SKM-1 treated with dmso at 0.1 percent for 144 hours (cell line): ENCODE measurements around the gene TNFRSF14.

Experiments used
- DNase-seq: peaks from one replicate; lab custom pipeline; 2025; ENCODE audit not compliant: unreplicated experiment; lab: John Stamatoyannopoulos, UW

Gene TNFRSF14

DNA sequence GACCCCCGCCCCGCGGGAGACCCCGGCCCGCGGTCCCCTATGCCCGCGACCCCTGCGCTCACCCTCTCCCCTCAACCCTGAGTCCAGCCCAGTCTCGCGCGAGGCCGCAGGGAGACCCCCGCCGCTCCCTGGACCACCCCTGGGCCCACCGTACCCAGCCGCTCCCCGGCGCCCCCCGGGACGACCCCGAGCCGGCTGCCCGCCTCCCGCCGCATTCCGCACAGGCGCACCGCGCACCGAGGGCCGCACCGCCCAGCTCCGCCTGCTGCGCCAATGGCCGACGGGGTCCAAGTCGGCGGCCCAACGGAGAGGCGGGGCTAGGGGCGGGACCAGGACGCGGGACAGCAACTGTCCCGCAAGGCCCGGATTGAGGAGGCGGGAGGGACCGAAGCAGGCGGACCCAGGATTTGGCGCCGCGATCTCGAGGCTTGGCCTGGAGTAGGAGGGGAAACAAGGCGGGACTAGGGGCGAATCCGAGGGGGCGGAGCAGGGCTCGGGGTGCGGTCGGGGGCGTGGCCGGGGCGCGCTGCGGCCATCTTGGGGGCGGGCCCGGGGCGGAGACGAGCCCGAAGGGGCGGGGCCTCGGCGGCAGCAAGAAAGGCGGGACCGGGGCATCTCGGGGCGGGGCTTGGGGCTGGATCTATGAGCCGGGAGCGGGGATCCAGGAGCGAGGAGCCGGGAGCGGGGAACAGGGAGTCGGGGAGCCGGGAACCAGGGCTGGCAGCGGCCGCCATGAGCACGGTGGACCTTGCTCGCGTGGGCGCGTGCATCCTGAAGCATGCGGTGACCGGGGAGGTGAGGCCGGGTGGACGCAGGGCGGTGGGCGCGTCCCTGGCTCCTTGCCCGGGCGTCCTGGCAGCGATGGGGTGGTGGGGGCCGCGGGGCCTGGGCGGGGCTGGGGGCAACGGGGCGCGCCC is 30.2 kb downstream of the TNFRSF14 start, which contains the start of gene PRXL2B:
Gene PRXL2B (plus strand): TSS at position 624 of the 917 bp plus-strand sequence. CDS start 109 bp downstream, at position 733.
- DNase-seq: peak; percentile 90

DNA sequence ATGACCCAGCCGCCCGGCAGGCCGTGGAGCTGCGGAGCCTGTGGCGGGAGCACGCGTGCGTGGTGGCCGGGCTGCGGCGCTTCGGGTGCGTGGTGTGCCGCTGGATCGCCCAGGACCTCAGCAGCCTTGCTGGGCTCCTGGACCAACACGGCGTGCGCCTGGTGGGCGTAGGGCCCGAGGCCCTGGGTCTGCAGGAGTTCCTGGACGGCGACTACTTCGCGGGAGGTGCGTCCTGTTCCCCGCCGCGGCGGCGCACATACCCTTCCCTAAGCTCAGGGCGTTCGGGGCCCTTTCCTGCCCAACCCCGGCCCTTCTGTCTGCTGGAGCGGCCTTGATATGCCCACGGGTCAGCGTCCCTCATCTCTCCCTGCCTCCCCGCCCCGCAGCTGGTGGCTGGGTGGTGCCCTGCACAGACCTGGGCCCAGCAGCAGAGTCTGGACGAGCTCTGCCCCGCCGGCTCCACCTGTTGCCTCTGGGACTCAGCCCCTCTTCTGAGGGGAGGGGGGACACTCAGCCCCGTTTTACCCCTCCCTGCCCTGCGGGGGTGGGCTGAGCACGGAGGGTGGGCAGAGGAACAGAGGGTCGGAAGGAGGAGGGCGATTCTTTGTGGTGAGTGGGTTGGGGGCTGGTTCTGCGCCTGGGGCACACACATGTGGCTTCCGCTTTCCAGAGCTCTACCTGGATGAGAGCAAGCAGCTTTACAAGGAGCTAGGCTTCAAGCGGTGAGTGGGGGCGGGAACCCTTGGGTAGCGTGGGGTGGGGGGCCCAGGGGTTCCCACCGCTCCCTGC is 31.1 kb downstream of the TNFRSF14 start:
- DNase-seq: no peak

DNA sequence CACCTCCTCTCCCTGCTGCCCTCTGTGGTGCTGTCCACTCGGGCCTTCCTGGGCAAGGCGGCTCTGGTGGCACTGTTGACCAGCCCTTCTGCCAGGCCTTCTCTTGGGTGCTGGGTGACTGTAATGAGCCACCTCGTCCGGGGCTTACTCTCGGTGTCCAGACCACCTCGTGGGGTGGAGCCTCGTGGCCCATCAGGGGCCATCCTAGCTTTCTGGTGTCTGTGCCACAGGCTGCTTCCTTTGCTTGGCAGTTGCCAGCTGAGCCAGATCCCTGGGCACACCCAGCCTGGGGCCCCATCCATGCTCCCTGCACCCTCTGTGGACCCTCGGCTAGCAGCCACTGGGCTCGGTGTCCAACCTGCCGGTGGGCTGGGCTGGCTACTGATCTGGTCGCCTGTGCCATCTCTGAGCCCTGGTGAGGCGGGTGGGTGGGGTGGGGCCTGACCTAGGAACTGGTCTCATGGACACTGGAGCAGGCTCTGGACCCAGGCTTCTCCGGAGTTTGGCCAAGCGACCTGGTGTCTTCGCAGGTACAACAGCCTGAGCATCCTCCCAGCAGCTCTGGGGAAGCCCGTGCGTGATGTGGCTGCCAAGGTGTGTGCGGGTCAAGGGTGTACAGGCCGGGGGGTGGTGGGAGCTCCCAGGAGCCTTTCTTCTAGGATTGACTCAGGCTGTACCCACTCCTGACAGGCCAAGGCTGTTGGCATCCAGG is 31.8 kb downstream of the TNFRSF14 start:
- DNase-seq: no peak

DNA sequence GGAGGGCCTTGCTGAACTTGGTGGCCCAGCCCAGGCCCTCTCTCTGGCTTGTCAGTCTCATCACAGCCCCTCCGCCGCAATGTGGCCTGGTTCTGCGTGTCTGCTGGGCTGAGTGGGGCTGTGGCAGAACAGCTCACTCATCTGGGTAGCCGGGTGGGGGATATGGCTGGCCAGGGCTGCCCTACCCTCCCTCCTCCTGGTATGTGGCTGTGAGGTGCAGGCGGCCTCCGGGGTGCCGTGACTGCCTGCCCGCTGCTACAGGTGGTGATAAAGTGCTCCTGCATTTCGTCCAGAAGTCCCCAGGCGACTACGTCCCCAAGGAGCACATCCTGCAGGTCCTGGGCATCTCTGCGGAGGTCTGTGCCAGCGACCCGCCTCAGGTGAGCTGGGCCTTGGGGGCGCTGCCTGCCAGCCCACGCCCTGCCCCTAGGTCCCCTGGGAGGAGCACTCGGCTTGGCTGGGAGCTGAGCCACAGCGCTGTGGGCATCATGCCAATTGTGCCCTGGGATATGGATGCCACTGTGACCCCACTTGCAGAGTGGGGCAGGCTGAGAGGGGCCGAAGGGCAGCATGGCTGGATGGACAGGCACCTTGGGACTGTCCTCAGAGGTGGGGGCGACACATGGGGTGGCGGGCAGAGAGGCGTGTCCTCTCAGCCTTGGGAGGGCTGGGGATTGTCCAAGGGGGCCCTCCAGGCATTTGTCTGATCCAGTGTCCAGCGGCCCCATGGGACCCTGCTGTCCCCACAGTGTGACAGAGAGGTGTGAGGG is 32.7 kb downstream of the TNFRSF14 start:
- DNase-seq: no peak

DNA sequence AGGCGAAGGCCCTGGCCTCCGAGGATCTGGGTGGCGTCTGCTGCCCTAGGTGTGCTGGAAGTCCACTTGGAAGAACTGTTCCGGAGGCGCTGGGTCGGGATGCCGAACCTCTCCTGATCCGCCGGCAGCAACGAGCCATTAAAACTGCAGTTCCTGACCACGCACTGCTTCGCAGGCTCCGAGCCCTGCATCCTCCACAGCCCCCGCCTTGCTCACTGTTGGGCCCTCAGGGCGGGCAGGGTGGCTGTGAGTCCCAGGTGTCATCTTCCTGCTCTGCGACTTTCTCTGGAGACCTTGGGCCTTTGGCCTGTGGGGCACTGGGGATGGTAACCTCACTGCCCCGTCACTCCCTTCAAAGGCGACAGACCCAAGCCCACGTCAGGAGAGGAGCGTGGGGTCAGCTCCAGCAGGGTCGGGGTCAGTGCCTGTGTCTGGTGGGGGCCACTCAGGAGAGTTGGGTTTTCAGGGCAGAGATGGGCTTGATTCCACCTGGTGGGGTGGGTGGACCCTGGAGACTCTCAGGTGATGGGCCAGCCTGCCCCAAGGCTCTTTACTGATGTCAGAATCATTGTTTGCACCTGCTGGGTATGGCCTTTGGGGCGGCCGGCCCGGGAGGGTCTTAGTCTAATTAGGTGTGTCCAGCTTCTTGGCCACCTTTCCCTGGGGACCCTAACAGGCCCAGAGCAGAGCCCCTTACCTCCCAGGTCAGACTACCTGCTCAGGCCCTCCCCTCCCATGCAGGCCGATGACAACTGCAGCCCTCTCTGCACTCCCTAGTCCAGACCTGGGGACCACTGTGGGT is 33.5 kb downstream of the TNFRSF14 start:
- DNase-seq: no peak

DNA sequence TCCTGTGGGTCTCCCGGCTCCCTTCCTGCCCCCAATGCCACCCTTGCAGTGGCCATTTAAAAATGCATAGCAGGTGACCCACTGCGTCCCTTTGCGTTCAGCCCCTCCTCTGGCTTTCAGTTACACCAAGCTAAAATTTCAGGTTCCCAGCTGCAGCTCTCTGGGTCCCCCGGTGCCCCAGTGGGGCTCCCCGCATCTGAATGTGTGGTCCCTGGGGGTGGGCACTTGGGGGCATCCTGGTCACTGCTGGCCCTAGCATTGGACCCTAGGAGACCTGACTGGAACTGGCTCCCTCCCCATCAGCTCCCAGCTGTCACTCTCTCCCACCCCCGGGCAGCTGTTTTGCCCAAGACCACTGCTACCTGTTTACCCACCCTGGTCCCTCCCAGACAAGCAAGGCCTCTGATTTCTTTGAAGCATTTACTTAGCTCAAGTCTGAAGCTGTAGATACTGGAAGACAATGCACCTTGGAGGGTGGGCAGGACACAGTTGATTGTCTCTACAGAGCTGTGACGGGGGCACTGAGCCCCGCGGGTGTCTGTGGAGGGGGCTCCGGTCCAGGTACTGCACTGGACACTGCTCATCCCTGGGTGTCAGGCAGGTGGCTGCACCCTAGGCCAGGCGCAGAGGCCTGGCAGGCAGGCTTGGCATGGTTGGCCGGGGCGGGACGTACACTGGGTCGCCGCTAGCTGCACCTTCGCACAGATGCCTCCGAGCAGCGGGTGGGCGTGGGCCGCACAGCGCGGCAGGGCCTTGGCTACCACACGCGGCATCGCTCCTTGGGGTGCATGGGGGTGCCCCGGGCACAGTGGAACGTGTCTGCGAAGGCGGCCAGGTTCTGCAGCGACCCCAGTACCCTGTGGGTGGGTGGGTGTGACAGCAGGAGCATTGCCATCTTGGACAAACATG is 34.3 kb downstream of the TNFRSF14 start:
- no peak for DNase-seq

DNA sequence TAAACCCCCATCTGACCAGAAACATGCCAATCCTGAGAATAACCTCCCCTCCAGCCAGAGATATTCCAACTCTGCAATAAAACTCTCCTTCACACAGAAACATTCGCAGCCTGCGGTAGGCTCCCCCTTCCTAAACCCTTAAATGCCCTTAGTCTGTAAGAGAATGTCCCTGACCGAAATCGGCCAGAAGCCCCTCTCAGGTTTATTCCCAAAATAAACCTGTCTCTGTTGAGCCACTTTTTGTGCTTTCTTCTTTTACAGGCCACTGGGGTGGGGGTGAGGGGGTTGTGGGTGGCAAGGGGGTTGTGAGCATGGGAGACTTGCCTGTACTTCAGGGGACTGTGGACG is 35.0 kb downstream of the TNFRSF14 start:
- DNase-seq: no peak

DNA sequence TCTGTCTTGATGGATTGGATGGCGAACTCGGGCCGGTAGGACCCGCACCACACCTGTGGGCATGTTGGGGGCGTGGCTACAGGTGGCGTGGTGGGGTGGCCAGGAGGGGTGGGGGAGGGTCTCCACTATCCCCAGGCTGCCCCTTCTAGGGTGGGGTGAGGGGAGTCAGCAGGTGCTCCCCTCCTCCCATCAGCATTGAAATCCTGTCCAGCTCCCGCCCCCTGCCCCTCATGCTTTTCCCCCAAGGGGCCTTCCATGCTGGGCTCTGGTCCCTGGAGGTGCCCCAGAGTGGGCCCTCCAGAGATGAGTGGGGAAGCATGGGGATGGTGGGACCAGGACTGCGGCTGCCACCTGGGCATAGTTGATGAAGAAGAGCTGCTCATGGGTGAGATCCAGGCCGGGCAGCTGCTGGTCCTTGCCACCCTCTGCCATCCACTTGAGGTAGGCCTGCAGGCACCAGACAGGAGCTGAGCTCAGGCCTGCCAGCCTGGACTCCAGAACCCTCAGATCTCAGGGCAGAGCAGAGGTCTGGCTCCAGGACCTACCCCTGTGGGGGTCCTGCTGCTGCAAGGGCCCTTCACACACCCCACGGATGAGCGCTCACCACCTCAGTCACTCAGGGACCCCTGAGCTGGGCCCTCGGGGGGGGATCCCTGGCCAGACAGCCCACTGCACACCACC is 35.5 kb downstream of the TNFRSF14 start:
- no peak for DNase-seq

DNA sequence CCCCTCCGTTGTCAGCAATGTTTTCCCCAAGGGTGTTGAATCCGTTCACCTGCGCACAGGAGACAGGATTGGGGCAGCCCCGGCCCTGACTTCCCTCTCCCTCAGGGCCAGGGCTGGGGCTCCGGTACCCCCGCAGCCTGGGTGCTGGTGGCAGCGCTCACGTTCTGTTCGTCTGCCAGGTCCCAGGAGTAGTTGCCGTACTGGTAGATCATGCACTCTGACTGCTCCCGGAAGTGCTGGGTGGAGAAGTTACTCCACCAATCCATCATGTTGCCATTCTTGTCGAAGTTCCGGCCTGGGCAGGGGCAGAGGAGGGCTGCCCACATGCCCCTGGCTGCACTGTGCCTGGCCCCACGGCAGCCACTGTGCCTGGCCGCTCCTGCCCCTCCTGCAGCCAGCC is 36.5 kb downstream of the TNFRSF14 start:
- DNase-seq: no peak

DNA sequence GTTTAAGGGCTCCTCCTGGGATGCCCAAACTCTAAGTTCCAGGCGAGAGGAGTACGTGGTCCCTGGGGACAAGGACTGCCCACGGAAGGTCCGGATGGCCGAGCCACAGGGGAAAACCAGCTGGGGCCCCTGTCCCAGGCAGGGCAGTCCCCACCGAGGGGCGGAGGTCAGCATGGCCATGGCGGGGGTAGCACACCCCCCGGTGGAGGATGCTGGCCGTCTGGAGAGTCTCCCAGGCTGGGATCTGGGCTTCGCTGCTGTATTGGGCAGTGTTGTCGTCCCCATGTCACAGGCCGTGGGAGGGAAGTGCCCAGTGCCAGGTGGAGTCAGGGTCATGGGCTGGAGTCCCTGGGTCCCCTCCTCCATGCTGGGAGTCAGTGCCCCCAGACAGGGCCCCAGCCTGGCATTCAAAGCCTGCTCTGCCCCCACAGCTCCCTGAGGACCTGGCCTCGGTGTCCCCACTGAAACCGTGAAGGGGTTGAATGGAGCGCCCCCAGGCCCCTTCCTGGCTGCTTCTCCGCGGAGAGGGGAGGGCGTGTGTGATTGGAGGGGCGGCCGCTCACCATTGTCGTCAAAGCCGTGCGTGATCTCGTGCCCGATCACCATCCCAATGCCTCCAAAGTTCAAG is 37.2 kb downstream of the TNFRSF14 start:
- no peak for DNase-seq

DNA sequence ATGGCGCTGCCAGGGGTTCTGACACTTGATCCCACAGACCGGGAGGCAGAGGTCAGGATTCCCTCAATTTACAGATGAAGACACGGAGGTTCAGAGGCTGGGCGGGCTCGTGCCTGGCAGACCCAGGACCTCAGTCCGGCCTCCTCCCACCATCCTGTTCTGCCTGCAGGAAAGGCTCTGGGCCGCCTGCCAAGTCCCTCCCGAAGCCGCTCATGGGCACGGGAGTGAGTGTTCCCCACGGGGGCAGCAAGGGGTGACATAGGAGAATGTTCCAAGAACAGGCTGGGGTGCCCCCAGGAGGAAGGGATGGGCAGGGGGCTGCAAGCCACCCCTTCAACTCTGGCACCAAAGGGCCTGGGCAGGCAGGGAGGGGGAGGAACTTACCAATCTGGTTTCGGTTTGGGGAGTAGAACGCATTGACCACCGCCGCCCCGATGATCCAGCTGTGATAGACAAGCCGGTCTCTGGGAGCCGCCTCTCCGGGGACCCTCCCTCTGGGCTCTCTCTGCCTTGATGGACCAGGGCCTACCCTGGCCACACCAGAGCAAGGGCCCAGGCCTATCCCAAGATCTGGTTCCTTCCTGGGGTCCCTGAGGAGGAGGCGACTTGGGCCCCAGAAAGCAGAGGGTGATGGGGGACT is 38.0 kb downstream of the TNFRSF14 start:
- DNase-seq: no peak

DNA sequence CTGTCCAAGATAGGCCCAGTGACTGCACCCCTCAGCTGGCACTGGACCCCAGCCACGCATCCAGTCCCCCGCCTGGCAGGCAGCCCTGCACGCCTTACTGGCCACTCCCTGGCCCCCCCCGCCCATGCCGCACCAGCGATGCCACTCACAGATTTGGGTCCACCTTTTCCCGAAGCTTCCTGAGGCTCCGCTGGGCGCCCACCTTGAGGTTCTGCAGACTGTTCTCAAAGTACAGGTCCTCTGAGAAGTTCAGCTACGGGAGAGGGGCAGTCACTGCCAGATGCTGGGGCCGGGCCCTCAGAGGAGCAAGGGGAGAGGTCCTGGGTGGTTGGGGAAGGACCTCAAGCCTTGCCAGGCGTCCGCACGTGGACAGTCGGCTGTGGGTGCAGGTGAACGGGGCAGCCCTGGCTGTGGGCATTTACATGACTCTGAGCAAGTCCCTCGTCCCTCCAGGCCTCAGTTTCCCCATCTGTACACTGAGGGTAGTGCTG is 38.5 kb downstream of the TNFRSF14 start:
- no peak for DNase-seq

DNA sequence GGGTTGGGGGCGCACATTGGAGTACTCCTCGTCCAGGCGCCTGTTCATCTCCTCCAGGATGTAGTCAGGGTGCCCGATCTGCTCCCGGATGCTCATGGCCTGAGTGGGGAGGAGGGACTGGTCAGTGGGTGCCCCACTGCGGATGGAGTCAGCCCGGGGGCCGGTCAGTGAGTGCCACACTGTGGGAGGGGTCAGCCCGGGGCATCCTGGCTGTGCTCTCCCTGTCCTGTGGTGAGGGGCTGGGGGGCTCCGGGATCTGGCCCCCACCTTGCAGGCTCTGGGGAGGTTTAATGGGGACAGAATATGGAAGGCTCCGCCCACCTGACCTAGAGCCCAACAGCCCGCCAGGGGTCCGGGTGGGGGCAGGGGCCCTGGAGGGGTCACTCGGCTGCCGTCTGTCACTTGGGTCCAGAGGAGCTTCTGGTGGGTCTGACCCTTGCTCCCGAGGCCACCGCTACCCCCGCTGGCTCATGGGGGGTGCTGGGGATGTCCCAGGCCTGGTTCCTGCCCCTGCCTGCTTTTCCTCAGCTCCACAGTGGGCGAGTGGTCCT is 39.2 kb downstream of the TNFRSF14 start:
- no peak for DNase-seq

DNA sequence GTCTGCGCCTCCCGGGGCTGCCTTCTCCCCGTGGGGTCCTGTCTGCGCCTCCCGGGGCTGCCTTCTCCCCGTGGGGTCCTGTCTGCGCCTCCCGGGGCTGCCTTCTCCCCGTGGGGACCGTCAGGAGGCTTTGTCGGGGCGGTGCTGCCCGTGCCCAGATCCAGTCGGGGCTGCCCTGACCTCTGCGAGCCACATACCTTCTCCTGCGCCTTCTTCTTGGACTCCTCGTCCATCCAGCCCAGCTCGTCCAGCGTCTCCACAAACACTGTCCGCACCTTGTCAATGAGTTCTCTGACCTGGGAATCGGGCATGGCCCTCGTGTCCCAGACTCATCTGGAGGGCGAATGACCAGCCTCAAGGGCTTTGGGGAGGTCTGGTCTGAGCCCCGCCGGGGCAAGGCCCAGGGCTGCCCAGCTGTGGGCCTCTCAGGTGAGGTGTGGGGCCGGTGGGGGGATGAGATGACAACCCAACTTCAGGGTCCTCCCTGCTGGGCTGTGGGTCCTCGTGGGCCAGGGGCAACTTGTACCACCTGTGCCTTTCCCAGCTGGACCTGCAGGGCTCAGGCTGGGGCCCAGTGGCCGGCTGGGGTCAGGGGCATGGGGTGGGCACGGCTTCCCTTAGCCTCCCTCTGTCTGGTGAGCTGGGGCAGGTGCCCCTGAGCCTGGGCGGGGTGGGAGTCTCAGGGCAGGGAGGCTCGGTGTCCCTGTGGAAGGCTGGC is 39.8 kb downstream of the TNFRSF14 start:
- DNase-seq: no peak

DNA sequence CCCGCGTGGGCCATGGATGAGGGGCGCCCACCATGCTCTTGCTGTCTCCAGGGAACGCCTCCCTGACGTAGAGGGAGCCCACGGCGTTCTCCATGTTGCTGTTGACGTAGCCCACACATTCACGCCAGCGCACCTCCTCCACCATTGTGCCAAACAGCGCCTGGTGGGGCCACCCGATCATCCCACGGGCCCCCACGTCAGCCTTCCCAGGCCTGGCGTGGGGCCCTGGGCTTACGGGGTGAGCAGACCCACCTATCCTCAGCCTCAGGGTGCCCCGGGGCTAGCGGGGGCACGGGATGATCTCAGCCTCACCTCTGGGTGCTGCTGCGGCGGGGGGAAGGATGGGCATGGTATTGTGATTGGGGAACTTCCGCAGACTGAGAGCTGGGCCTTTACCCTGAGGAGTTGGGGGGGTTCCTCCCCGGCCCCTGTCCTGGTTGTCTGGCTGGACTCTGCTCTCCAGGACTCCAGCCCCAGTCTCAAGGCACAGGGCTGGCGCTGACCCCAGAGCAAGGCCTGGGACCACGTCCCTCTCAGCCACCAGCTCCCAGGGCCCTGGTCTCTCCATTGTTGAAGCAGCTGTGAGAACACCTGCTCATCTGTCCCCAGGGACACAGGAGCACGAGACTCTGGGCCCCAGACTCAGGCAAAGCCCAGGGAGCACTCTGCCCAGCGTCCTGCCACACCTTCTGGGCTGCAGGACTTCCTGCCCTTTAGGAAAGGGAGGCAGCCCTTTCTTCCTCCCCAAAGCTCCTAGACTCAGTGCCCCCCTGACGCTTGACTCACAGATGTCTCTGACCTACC is 40.6 kb downstream of the TNFRSF14 start:
- no peak for DNase-seq
